GM12873 (cell line): ENCODE data around the gene IDUA.

Source experiments
- TF ChIP-seq, protein P1 (sequence below): IDR thresholded peaks from 2 replicates; pipeline ENCODE4 v1.5.1; 2012; ENCODE audit warnings: low read depth, mild to moderate bottlenecking, moderate library complexity, low read length, control low read depth; ENCODE audit not compliant: insufficient read depth; ENCODE audit errors: missing control alignments

Gene IDUA

DNA sequence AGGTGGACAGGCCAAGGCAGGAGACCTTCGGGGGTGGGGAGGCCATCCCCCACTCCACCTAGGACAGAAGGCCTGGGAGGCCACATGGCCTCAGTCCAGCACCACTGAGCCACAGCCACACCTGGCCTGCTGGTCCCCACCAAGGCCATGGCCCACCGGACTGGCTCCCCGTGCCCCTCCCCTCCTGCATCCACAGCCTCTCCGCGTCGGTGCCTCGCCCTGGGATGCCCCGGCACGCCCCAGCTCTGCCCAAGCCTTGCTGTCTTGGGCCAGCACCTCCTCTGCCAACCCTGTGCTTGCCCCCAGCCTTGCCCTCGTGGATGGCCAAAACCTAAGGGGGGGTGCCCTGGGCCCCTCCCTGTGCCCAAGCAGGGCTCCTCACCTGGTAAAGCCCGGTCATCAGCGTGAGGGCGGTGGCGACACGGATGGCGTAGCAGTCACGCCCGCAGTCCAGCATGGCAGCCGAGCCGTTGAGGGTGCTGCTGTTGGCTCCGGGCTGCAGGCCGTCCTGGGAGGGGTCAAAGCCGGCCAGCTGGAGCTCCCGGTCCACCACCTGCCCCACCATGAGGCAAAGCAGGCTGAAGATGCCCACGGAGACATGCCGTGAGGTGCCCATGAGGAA lies 4.0 kb downstream of the IDUA start:
- TF ChIP-seq, protein P1, sequence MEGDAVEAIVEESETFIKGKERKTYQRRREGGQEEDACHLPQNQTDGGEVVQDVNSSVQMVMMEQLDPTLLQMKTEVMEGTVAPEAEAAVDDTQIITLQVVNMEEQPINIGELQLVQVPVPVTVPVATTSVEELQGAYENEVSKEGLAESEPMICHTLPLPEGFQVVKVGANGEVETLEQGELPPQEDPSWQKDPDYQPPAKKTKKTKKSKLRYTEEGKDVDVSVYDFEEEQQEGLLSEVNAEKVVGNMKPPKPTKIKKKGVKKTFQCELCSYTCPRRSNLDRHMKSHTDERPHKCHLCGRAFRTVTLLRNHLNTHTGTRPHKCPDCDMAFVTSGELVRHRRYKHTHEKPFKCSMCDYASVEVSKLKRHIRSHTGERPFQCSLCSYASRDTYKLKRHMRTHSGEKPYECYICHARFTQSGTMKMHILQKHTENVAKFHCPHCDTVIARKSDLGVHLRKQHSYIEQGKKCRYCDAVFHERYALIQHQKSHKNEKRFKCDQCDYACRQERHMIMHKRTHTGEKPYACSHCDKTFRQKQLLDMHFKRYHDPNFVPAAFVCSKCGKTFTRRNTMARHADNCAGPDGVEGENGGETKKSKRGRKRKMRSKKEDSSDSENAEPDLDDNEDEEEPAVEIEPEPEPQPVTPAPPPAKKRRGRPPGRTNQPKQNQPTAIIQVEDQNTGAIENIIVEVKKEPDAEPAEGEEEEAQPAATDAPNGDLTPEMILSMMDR: no peak

DNA sequence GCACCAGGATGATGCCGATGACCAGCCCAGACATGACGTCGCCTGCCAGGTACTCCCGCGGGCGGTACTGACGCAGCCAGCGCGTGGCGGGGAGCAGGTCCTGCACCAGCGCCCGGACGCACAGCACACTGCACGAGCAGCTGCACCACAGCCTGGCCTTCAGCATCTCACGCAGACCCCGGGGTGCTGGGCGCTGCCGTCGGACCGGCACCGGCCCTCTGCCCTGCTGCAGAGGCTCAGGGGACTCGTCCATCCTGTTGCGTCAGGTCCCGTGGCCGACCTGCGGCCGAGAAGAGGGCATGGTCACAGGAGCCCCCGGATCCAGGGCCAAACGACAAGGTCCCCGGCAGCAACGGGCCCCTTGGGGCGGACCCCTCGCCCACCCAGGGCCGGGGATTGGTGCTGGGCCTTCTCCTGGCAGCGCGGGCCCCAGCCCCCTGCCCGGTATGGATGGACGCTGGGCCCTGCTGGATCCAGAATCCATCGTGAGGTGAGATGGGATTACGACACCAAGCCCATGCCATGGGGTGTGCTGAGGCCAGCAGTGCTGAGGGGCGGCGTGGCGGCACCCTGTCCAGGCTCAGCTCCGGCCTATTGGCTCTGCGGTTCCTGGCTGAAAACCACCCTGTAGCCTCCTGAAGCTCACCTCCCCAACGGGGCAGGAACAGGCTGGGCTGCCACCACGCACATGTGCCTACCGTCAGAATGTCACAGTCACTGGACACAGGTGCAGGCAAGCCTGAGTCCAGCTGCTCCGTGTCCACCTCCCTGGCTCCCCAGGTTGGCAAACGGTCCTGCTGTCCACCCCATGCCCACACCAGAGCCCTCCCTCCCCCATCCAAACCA lies 4.8 kb downstream of the IDUA start:
- TF ChIP-seq, protein P1: no peak

DNA sequence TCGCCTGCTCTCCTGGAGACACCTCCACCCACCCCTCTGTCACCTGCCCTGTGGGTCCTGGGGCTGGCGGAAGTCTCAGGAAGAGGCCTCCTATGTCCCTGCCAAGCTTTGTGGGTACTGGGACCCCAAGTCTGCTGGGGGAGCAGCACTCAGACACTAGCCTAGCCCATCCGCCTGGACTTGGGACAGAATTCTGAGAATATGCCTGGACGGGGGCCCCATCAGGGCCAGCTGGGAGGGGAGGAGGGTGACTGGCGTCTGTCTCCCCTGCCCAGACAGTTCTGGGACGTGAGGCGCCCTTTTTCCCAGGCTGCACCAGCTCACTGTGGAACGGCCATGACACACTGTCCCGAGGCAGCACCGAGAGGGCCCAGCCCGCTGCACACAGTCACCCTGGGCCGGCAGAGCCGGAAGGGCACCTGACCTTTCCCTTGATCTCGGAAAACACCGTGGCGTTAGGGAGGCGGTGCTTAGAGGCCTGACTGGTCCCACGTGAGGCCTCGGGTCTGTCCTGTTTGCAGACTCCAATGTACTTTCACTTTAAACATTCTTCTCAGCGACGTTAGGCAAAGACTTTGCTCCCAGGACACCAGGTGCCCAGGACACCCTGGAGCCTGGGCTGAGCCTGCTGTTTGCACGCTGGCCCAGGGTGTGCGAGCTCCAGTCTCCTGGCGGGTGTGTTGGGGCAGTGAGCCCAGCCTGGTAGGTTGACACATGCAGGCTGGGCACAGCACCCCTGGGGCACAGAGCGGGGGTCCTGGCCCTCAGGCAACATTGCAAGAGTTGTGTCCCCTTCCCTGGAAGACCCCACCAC lies 5.7 kb downstream of the IDUA start:
- TF ChIP-seq, protein P1: no peak

DNA sequence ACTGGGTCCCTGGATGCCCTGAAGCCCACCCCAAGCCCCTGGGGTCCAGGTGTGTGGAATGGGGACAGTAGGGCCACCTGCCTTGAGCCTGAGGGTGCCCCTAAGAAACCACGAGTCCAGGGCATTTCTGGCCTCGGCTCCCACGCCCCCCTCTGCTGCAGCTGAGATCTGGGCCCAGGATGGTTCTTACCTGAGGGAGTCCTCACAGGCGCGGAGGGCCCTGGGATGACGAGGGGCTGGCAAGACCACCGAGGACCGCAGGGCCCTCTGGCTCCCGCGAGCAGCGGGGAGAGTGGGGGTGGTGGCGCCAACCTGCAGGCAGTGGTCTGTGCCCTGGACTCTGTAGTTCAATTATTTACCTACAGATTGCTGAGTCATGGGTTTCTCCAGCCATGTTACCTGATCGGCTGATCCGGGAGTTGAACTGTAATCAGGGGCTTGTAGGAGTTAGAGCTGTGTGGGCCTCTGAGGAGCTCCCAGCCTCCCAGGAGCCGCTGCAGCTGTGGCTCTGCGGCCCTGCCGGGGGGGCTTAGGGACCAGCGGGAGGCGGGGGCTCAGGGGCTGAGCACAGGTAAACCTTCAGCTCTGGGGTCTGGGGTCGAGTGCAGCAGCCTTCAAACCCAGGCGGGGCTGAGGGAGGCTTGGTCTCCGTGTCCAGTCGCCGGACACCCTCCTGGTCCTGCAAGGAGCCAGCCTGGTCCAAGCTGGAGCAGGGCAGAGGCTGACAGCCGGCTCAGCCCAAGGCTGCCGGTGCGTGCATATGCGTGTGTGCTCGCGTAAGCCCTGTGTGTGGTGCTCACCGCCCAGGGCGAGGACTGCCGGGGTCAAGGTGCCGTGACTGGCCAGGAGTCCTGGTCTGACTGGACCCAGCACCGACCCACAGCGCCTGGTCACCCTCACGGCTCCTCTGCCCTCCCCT lies 6.5 kb downstream of the IDUA start, which contains the start of gene SLC26A1:
TSS of gene SLC26A1 (minus strand) at position 294 of the 919 bp plus-strand sequence. CDS start 1,701 bp downstream, outside the sequence.
- TF ChIP-seq, protein P1: no peak

DNA sequence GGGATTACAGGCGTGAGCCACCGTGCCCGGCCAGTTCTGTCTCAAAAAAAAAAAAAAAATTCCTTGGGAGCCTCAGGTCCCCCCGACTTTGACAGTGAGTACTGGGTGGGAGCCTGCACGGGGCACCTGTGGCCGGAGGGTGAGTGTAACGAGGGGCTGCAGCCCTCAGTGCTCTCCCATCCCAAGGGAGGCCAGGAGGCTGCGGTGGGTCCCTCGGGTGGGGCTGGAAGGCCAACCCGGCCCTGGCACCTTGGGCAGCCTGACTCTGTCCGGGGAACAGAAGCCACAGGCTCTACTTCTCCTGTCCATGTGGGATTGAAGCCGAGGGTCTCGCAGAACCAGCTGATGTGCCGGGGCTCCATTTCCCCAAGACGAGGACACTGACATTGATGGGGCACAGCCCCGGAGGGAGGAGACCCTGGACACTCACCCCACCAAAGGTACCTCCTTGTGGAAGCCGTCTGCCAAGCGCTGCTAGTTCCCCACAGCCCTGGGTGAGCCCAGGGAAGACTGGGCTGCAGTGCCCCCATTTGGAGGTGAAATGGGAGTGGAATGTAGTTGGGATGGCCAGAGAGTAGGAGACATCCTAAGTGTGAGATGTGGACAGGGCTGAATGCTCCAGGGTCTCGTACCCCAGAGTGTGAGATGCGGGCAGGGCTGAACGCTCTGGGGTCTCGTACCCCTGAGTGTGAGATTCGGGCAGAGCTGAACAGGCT lies 8.6 kb downstream of the IDUA start:
- TF ChIP-seq, protein P1: peak; percentile 9

DNA sequence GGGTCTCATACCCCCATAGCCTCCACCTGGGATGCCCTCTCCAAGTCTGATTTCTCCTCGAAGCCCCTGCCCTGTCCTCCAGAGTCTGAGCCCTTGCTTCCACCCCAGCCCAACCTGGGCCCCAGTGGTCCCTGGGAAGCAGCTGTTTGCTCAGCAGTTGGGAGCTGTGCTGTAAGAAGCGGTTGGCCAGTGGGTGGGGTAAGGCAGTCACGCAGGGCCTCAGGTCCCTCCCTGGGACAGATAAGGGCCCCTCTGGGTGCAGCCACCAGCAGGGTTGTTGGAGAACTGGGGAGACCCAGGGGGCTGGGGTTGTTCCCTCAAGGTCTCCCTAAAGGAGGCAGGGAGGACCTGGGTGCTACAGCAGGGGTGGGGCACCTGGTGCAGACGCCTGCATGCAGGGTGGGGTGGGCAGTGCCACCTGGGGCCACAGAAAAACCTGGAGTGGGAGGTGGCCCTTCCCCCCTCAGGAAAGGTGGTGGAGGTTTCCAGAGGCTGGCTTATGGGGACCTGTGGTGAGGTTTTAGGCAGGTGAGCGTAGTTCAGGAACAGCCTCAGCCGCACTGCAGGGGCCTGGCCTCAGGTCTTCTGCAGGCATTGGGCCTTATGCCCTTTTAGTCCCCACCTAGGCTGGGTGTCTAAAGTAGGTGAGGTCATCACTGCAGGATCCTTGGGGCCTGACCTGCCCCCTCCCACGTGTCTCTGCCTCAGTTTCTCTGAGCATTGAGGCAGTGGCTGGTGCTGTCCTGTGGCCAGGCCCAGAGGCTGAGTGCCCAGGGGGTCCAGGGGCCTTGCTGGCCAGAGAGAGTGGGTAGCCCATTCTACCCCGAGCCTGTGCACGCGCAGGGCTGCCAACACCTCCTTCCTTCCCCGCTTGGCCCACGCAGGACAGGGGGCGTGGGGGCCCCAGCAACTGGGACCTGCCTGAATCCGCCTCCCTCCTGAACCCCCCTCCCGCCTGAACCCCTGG lies 9.5 kb downstream of the IDUA start:
- TF ChIP-seq, protein P1: no peak
